Stimulated activated naive CD8-positive, alpha-beta T cell treated with anti-CD3 and anti-CD28 coated beads, Interleukin-15, Interleukin-2, amounts not matched to agents 100 ng/mL and 50 ng/mL, for 24 hours (primary cell): Measurements from ENCODE around the gene CHRNE.

Experiments
- H3K27ac Mint-ChIP-seq: one replicate; pipeline ENCODE4 v1.8.0; 2021; ENCODE audit warnings: mild to moderate bottlenecking, mixed read lengths
- H3K27me3 Mint-ChIP-seq: one replicate; pipeline ENCODE4 v1.8.0; 2021; ENCODE audit warnings: mixed read lengths
- H3K36me3 Mint-ChIP-seq: one replicate; pipeline ENCODE4 v1.8.0; 2021; ENCODE audit warnings: low read depth, mixed read lengths
- H3K4me1 Mint-ChIP-seq: one replicate; pipeline ENCODE4 v1.8.0; 2021; ENCODE audit warnings: low read depth, mixed read lengths
- H3K4me3 Mint-ChIP-seq: one replicate; pipeline ENCODE4 v1.8.0; 2021; ENCODE audit warnings: mild to moderate bottlenecking, mixed read lengths
- H3K9me3 Mint-ChIP-seq: one replicate; pipeline ENCODE4 v1.8.0; 2021; ENCODE audit warnings: mixed read lengths

Gene CHRNE

DNA sequence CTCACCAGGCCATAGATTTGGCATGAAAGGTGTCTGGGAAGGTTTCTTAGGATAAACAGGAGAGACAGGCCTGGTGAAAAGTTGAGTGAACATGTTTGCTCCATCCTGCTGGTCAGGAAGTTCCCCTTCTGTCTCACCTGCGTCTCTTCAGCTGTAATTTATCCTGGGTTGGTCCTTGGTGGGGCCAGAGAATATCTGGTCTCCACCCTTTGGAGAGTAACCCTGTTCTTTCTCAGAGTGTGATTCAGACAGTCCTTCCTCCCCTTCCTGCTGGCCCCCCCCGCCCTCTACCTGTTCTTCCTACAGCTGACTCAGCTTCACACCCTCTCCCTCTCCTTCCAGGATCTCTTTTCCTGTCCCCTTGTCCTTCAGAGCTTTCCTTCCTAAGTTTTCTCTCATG, 52.7 kb downstream of the CHRNE start:
- no peak overlapping the region for H3K4me3 Mint-ChIP-seq
- no peak overlapping the region for H3K27ac Mint-ChIP-seq
- peaks cover 11% of the 10 kb centered on the region for H3K36me3 Mint-ChIP-seq

DNA sequence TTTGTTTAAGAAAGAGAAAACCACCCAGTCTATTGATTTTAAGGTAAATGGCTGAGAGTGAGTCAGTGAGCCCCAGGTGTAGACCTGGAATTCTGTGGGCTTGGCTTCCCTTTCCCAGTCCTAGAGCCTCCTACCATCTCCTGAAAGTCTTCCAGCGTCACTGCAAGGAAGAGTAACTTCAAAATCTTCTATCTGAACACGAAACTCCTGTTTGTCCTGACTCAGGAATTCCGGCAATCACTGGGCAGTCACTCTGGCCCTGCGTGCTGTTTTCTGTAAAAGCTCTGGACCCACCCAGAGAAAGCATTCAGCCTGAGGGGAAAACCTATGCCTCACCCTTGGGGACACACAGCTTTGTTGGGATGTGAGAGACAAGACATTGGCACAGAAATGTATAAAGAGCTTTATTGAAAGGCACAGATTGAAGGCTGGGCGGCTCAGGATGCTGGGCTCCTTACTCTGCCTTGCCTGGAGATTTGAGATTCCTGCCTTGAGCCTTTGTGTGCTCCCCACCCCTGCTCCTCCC, 53.8 kb downstream of the CHRNE start:
- no peak overlapping the region for H3K27ac Mint-ChIP-seq

More for the DNA sequence above, 52.7 kb downstream of the CHRNE start:
- H3K4me1 Mint-ChIP-seq: peaks cover 9% of the 10 kb centered on the region
- peaks cover 3% of the 10 kb centered on the region for H3K27me3 Mint-ChIP-seq
- peaks cover 6% of the 10 kb centered on the region for H3K9me3 Mint-ChIP-seq

More for the DNA sequence above, 53.8 kb downstream of the CHRNE start:
- H3K27me3 Mint-ChIP-seq: peaks cover 3% of the 10 kb centered on the region
- no peak overlapping the region for H3K4me3 Mint-ChIP-seq
- peaks cover 10% of the 10 kb centered on the region for H3K4me1 Mint-ChIP-seq
- H3K36me3 Mint-ChIP-seq: peaks cover 11% of the 10 kb centered on the region
- H3K9me3 Mint-ChIP-seq: peaks cover 6% of the 10 kb centered on the region
